RWPE1 (cell line): ENCODE measurements around the gene NCOA1.
"Not testable (repeated sequence)": the region's sequence is repeated elsewhere in the genome, so short reads cannot be mapped to it uniquely, and the experiment has no call there.

Experiments used
- CTCF ChIA-PET: fragments of 350-600 bp; sonication (Branson Sonifier 250); formaldehyde crosslinking; extraction: SDS; loops from one replicate; lab custom pipeline; 2021; lab: Yijun Ruan, JAX
- POLR2A ChIA-PET: fragments of 400-600 bp; formaldehyde crosslinking; extraction: SDS; loops from one replicate; lab custom pipeline; 2020; ENCODE audit warnings: antibody characterized with exemption; ENCODE audit not compliant: low non-redundant PET; lab: Yijun Ruan, JAX
- DNase-seq: peaks from one replicate; pipeline ENCODE4 v3.0.0; 2012; ENCODE audit warnings: low spot score
- H3K27ac ChIP-seq: fragments of 450-650 bp; 2 replicates; pipeline ENCODE4 v1.5.1; 2017
- TF ChIP-seq, protein P1 (sequence below): fragments of 450-650 bp; conservative IDR thresholded peaks from 2 replicates; pipeline ENCODE4 v1.5.1; 2017; ENCODE audit warnings: low read depth, mild to moderate bottlenecking

The NCOA1 gene

DNA sequence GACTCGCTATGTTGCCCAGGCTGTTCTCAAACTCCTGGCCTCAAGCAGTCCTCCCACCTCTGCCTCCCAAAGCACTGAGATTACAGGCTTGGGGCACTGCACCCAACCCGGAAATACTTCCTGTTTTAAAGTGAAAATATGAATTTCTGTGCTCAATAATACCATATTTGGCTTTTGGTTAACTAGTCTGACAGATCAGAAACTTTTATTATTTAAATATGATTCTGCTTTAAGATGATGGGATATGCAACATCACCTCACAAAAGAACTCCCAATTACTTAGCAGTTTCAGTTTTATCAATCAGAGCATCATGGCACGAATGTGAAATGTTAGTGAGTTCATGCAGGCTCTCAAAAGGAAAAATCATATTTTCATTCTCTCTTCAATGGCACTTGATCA is 181.5 kb downstream of the NCOA1 start:
- POLR2A ChIA-PET, result no interaction called here
- TF ChIP-seq, protein P1, sequence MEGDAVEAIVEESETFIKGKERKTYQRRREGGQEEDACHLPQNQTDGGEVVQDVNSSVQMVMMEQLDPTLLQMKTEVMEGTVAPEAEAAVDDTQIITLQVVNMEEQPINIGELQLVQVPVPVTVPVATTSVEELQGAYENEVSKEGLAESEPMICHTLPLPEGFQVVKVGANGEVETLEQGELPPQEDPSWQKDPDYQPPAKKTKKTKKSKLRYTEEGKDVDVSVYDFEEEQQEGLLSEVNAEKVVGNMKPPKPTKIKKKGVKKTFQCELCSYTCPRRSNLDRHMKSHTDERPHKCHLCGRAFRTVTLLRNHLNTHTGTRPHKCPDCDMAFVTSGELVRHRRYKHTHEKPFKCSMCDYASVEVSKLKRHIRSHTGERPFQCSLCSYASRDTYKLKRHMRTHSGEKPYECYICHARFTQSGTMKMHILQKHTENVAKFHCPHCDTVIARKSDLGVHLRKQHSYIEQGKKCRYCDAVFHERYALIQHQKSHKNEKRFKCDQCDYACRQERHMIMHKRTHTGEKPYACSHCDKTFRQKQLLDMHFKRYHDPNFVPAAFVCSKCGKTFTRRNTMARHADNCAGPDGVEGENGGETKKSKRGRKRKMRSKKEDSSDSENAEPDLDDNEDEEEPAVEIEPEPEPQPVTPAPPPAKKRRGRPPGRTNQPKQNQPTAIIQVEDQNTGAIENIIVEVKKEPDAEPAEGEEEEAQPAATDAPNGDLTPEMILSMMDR, result no peak
- H3K27ac ChIP-seq, result no peak overlapping the region
- CTCF ChIA-PET, result no interaction called here
- DNase-seq, result no peak

DNA sequence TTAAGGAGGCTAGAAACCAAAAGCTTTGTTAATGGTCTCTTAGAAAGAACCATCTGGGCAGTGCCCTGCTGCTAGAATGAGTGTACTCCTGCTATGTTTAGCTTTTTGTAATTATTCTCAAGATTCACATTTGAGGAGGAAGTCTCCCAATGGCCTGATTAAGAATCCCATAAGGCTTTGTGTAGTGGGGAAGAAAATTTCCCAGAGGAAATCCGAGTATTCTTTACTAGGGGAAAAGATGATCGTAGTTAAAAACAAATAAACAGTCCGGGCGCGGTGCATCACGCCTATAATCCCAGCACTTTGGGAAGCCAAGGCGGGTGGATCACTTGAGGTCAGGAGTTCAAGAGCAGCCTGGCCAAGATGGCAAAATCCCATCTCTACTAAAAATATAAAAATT is 184.3 kb downstream of the NCOA1 start:
- TF ChIP-seq, protein P1, result no peak
- ChIA-PET CTCF (no interaction called here), POLR2A (no interaction called here)
- no peak overlapping the region for H3K27ac ChIP-seq
- no peak for DNase-seq

DNA sequence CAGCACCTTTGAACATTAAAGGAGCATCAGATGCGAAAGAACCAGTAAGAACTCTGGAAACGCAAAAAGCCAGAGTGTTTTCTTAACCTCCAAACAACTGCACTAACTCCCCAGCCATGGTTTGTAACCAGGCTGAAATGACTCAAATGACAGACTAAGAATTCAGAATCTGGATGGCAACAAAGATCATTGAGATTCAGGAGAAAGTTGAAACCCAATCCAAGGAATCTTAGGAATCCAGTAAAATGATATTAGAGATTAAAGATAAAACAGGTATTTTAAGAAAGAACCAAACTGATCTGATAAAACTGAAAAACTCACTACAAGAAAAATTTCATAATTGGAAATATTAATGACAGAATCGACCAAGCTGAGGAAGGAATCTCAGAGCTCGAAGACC is 185.4 kb downstream of the NCOA1 start:
- TF ChIP-seq, protein P1, result no peak
- CTCF ChIA-PET, result no interaction called here
- POLR2A ChIA-PET, result no interaction called here
- H3K27ac ChIP-seq, result no peak overlapping the region
- no peak for DNase-seq

DNA sequence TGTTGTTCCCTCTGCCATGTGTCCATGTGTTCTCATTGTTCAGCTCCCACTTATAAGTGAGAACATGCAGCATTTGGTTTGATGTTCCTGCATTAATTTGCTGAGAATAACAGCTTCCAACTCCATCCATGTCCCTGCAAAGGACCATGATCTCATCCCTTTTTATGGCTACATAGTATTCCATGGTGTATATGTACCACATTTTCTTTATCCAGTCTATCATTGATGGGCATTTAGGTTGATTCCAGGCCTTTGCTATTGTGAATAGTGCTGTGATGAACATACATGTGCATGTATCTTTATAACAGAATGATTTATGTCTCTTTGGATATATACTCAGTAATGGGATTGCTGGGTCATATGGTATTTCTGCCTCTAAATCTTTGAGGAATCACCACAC is 187.0 kb downstream of the NCOA1 start:
- CTCF ChIA-PET, result not testable (repeated sequence)

DNA sequence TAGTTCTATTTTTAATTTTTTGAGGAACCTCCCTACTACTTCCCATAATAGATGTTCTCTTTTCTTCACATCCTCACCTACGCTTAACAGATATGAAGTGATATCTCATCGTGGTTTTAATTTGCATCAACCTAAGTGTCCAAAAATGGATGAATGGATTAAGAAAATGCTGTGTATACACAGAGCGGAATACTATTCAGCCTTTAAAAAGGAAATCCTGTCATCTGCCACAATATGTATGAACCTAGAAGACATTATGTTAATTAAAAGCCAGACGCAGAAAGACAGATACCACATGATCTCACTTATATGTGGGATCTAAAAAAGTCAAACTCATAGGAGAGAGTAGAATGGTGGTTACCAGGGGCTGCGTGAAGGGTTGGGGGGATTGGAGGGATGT is 189.1 kb downstream of the NCOA1 start:
- ChIA-PET CTCF (no interaction called here), POLR2A (no interaction called here)
- TF ChIP-seq, protein P1, result no peak
- no peak overlapping the region for H3K27ac ChIP-seq
- DNase-seq, result no peak

More for the DNA sequence above, 187.0 kb downstream of the NCOA1 start:
- DNase-seq, H3K27ac ChIP-seq, POLR2A ChIA-PET: not testable (repeated sequence)

DNA sequence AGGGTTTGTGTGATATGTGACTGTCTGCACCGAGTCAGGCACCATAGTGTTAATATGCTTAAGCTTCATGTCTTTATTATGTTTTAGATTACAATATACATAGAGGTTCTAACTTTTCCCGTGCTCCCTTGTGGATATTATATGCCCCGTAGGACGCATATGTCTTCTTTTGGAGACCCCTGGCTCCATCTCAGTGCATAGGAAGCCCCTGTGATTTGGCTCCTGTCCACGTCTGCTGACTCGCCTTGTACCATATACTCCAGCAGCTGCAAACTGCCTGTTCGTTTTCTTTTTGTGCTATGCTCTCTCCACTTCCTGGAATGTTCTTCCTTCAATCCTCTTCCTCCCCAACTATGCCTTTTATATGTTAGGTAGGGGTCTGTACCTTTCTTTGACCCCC is 191.2 kb downstream of the NCOA1 start:
- POLR2A ChIA-PET, result no interaction called here
- CTCF ChIA-PET, result interaction anchor here (0.7 kb wide), 1 partner anchor 161 kb away, joined by 3 read pairs; no protein-coding TSS in a partner anchor
- DNase-seq, result no peak
- no peak overlapping the region for H3K27ac ChIP-seq
- TF ChIP-seq, protein P1, result no peak

DNA sequence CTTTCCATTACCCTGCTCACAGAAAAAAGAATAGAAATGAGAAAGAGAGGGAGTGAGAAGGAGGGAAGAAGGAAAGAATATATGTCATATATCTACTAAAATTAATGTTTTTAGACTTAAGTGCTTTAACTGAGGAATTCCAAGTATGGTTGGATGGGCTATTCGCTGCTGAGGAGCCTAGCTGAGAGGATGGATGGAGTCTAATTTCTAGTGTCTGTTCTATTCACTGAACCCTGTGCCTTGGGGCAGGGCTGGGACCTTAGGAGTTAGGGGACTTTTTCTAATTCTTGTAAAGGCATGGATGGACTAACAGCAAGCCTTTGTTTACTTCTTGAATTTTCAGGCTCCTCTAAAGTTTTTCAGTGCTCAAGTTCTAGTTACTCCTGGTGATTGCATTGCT is 192.4 kb downstream of the NCOA1 start:
- no peak for DNase-seq
- POLR2A ChIA-PET, result no interaction called here
- CTCF ChIA-PET, result no interaction called here
- no peak overlapping the region for H3K27ac ChIP-seq
- TF ChIP-seq, protein P1, result no peak
